C4-2B (cell line): ENCODE measurements around the gene FAM209B.

Experiments
- ZFX ChIP-seq: fragments of 450-650 bp; IDR thresholded peaks from 2 replicates; pipeline ENCODE4 v1.6.1; 2017
- TF ChIP-seq, protein P1 (sequence below): fragments of 450-650 bp; conservative IDR thresholded peaks from 2 replicates; pipeline ENCODE4 v1.5.1; 2017; ENCODE audit warnings: mild to moderate bottlenecking

GRCh38 chr20:56537997-56538396, 5.0 kb downstream of the FAM209B start:
- TF ChIP-seq, protein P1, sequence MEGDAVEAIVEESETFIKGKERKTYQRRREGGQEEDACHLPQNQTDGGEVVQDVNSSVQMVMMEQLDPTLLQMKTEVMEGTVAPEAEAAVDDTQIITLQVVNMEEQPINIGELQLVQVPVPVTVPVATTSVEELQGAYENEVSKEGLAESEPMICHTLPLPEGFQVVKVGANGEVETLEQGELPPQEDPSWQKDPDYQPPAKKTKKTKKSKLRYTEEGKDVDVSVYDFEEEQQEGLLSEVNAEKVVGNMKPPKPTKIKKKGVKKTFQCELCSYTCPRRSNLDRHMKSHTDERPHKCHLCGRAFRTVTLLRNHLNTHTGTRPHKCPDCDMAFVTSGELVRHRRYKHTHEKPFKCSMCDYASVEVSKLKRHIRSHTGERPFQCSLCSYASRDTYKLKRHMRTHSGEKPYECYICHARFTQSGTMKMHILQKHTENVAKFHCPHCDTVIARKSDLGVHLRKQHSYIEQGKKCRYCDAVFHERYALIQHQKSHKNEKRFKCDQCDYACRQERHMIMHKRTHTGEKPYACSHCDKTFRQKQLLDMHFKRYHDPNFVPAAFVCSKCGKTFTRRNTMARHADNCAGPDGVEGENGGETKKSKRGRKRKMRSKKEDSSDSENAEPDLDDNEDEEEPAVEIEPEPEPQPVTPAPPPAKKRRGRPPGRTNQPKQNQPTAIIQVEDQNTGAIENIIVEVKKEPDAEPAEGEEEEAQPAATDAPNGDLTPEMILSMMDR = no peak
- no peak for TF ChIP-seq ZFX
